IMR-90 (cell line): ENCODE results near the gene PTPMT1. TPM values are rescaled to one million over a fixed set of nuclear protein-coding genes. Genes with fewer than 3 reads are reported as not detected.

Source experiments
- ATAC-seq: fragments of 200-7000 bp; cut with Tn5 transposase; 2 replicates; pipeline ENCODE4 v1.9.1; 2020; ENCODE audit warnings: low read depth, mild to moderate bottlenecking, moderate library complexity
- BruUV-seq: library from RNA; stranded (reverse); fragments of 400-500 nt; replicated peaks from 2 replicates; lab custom pipeline; 2021; lab: Mats Ljungman, UMichigan
- CTCF ChIA-PET: fragments of 300-600 bp; formaldehyde crosslinking; extraction: SDS; loops from one replicate; lab custom pipeline; 2021; ENCODE audit warnings: antibody characterized with exemption; lab: Yijun Ruan, JAX
- POLR2A ChIA-PET: fragments of 300-600 bp; sonication (Branson Sonifier 250); formaldehyde crosslinking; loops from one replicate; lab custom pipeline; 2022; ENCODE audit warnings: antibody characterized with exemption; ENCODE audit not compliant: unreplicated experiment; lab: Charles Lee
- DNase-seq: peaks from one replicate; pipeline ENCODE4 v3.0.0; 2013
- H2AFZ ChIP-seq: replicated peaks from 2 replicates; pipeline ENCODE3; 2013; ENCODE audit warnings: low read length, mild to moderate bottlenecking; ENCODE audit not compliant: poor library complexity
- H2AK5ac ChIP-seq: 2 replicates; pipeline ENCODE4 v1.6.1; 2013; ENCODE audit warnings: low read depth, low read length, inconsistent platforms
- H2AK9ac ChIP-seq: replicated peaks from 2 replicates; pipeline ENCODE3; 2013; ENCODE audit warnings: mild to moderate bottlenecking, low read depth, low read length, moderate library complexity; ENCODE audit not compliant: poor library complexity
- H2BK120ac ChIP-seq: 2 replicates; pipeline ENCODE4 v1.6.1; 2013; ENCODE audit warnings: low read depth, low read length, inconsistent platforms
- H2BK15ac ChIP-seq: 3 replicates; pipeline ENCODE4 v1.6.1; 2013; ENCODE audit warnings: low read depth, low read length, inconsistent platforms
- H2BK20ac ChIP-seq: 2 replicates; pipeline ENCODE4 v1.6.1; 2013; ENCODE audit warnings: low read depth, mild to moderate bottlenecking, inconsistent platforms, low read length, moderate library complexity
- H2BK5ac ChIP-seq: 2 replicates; pipeline ENCODE4 v1.6.1; 2013; ENCODE audit warnings: mild to moderate bottlenecking, low read depth, low read length, inconsistent platforms; ENCODE audit not compliant: poor library complexity, severe bottlenecking
- H3K14ac ChIP-seq: replicated peaks from 2 replicates; pipeline ENCODE4 v1.6.1; 2013; ENCODE audit warnings: low read depth, low read length, inconsistent platforms
- H3K18ac ChIP-seq: 2 replicates; pipeline ENCODE4 v1.6.1; 2013; ENCODE audit warnings: low read depth, low read length, control low read depth
- H3K23ac ChIP-seq: 2 replicates; pipeline ENCODE4 v1.6.1; 2013; ENCODE audit warnings: low read depth, low read length, inconsistent platforms
- H3K27ac ChIP-seq: 2 replicates; pipeline ENCODE4 v1.5.1; 2013; ENCODE audit warnings: mild to moderate bottlenecking, control low read depth, low read length; ENCODE audit not compliant: insufficient read depth
- H3K27me3 ChIP-seq: 2 replicates; pipeline ENCODE4 v1.6.1; 2013; ENCODE audit warnings: low read length; ENCODE audit not compliant: control insufficient read depth, insufficient read depth
- H3K36me3 ChIP-seq: 2 replicates; pipeline ENCODE4 v1.6.1; 2013; ENCODE audit warnings: low read length, mixed read lengths; ENCODE audit not compliant: control insufficient read depth, insufficient read depth
- H3K4ac ChIP-seq: 2 replicates; pipeline ENCODE4 v1.6.1; 2013; ENCODE audit warnings: low read depth, low read length, inconsistent platforms
- H3K4me1 ChIP-seq: 2 replicates; pipeline ENCODE4 v1.6.1; 2013; ENCODE audit warnings: low read length, mixed read lengths; ENCODE audit not compliant: control insufficient read depth, insufficient read depth
- H3K4me2 ChIP-seq: 2 replicates; pipeline ENCODE4 v1.6.1; 2013; ENCODE audit warnings: low read depth, mild to moderate bottlenecking, control low read depth, low read length, moderate library complexity
- H3K4me3 ChIP-seq: 2 replicates; pipeline ENCODE4 v1.5.1; 2013; ENCODE audit warnings: low read depth, mild to moderate bottlenecking, control low read depth, low read length, moderate library complexity; ENCODE audit not compliant: insufficient read depth
- H3K56ac ChIP-seq: 2 replicates; pipeline ENCODE4 v1.6.1; 2013; ENCODE audit warnings: low read length, inconsistent platforms; ENCODE audit not compliant: insufficient read depth; ENCODE audit errors: extremely low read depth
- H3K79me1 ChIP-seq, 2 experiments: 2 replicates each; pipeline ENCODE4 v1.6.1; 2013; ENCODE audit warnings: low read length in 2 of 2, inconsistent platforms in 1 of 2, low read depth in 1 of 2
- H3K9ac ChIP-seq: 2 replicates; pipeline ENCODE4 v1.6.1; 2013; ENCODE audit warnings: low read depth, low read length, control low read depth
- H3K9me1 ChIP-seq: 2 replicates; pipeline ENCODE4 v1.6.1; 2013; ENCODE audit warnings: low read length, inconsistent platforms; ENCODE audit not compliant: insufficient read depth
- H3K9me3 ChIP-seq: 2 replicates; pipeline ENCODE4 v1.6.1; 2013; ENCODE audit warnings: low read length; ENCODE audit not compliant: control insufficient read depth, insufficient read depth
- H4K20me1 ChIP-seq: 2 replicates; pipeline ENCODE4 v1.6.1; 2013; ENCODE audit warnings: low read length, inconsistent platforms; ENCODE audit not compliant: insufficient read depth
- H4K5ac ChIP-seq: 2 replicates; pipeline ENCODE4 v1.6.1; 2013; ENCODE audit warnings: mild to moderate bottlenecking, low read depth, low read length, control low read depth
- H4K8ac ChIP-seq, 2 experiments: 2 replicates each; pipeline ENCODE4 v1.6.1; 2013; ENCODE audit warnings: low read depth in 2 of 2, low read length in 2 of 2, control low read depth in 1 of 2, inconsistent platforms in 1 of 2
- H4K91ac ChIP-seq: 2 replicates; pipeline ENCODE4 v1.6.1; 2013; ENCODE audit warnings: low read depth, low read length, inconsistent platforms; ENCODE audit not compliant: insufficient read depth
- BHLHE40 ChIP-seq: fragments of 150-350 bp; IDR thresholded peaks from 2 replicates; pipeline ENCODE4 v1.6.1; 2016; ENCODE audit warnings: mild to moderate bottlenecking, low read depth, low read length
- CEBPB ChIP-seq: IDR thresholded peaks from 2 replicates; pipeline ENCODE4 v1.6.1; 2012; ENCODE audit warnings: low read depth, low read length, improper control_type of control experiment
- CHD1 ChIP-seq: IDR thresholded peaks from 2 replicates; pipeline ENCODE4 v1.6.1; 2012; ENCODE audit warnings: low read depth, low read length, improper control_type of control experiment
- MAFK ChIP-seq: IDR thresholded peaks from 2 replicates; pipeline ENCODE4 v1.6.1; 2012; ENCODE audit warnings: low read depth, low read length, improper control_type of control experiment
- MAZ ChIP-seq: IDR thresholded peaks from 2 replicates; pipeline ENCODE4 v1.6.1; 2012; ENCODE audit warnings: low read depth, mild to moderate bottlenecking, low read length, improper control_type of control experiment, moderate library complexity, borderline replicate concordance
- MXI1 ChIP-seq: IDR thresholded peaks from 2 replicates; pipeline ENCODE4 v1.6.1; 2012; ENCODE audit warnings: low read depth, mild to moderate bottlenecking, low read length, moderate library complexity, borderline replicate concordance
- POLR2A ChIP-seq: IDR thresholded peaks from 2 replicates; pipeline ENCODE4 v1.6.1; 2012; ENCODE audit warnings: mild to moderate bottlenecking, low read depth, low read length
- RAD21 ChIP-seq: IDR thresholded peaks from 2 replicates; pipeline ENCODE4 v1.6.1; 2012; ENCODE audit warnings: low read length, improper control_type of control experiment
- RCOR1 ChIP-seq: IDR thresholded peaks from 2 replicates; pipeline ENCODE4 v1.6.1; 2012; ENCODE audit warnings: mild to moderate bottlenecking, low read length, improper control_type of control experiment; ENCODE audit not compliant: insufficient replicate concordance
- RFX5 ChIP-seq: IDR thresholded peaks from 2 replicates; pipeline ENCODE4 v1.8.0; 2012; ENCODE audit warnings: low read depth, mild to moderate bottlenecking, low read length, moderate library complexity
- SMC3 ChIP-seq: fragments of 150-350 bp; IDR thresholded peaks from 2 replicates; pipeline ENCODE4 v1.6.1; 2016; ENCODE audit warnings: low read depth, mild to moderate bottlenecking, antibody characterized with exemption, low read length, moderate library complexity
- WGBS, 2 experiments: methylation state at CpG; one replicate each; pipeline versions ENCODE4 v1.1.5 to v1.1.7; 2013; ENCODE audit warnings: missing lambda C conversion rate in 2 of 2; ENCODE audit not compliant: insufficient read length in 1 of 2; ENCODE audit errors: extremely low coverage in 2 of 2; 5-methylcytosine and 5-hydroxymethylcytosine counted together
- dilution Hi-C: fragments of 300-500 bp; cut with HindIII; formaldehyde crosslinking; loops from one replicate; pipeline ENCODE4 v1.14.3; 2018; ENCODE audit warnings: low sequenced_read_pairs; ENCODE audit not compliant: unreplicated experiment
- in situ Hi-C: fragments of 300-500 bp; cut with MboI; formaldehyde crosslinking; loops from 3 replicates; pipeline ENCODE4 v1.14.3; 2019; ENCODE audit warnings: low sequenced_read_pairs, inconsistent platforms, mixed read lengths
- intact Hi-C: fragments of 100-400 bp; cut with micrococcal nuclease; formaldehyde crosslinking; loops from 2 replicates; pipeline ENCODE4 v1.10.0; 2022
- polyA plus RNA-seq, 3 experiments: library from polyadenylated mRNA; depleted of rRNA; stranded (reverse); fragments of >200 nt; gene quantifications; 2 replicates each; pipeline ENCODE4 v1.2.3, GENCODE V29; 2012; ENCODE audit warnings: low replicate concordance in 1 of 3
- total RNA-seq: library from RNA; depleted of rRNA; stranded (reverse); fragments of >200 nt; gene quantifications from 2 replicates; pipeline ENCODE4 v1.2.3, GENCODE V29; 2012
- TF ChIP-seq, protein P1 (sequence below): fragments of 150-350 bp; IDR thresholded peaks from 2 replicates; pipeline ENCODE4 v1.6.1; 2017; ENCODE audit warnings: mild to moderate bottlenecking, antibody characterized with exemption, low read length, low read depth

The PTPMT1 gene
- total and polyA plus RNA-seq, 2 of the 4 experiments (the other 2 are of a cell fraction): 51.6 to 55.0 TPM

GRCh38 chr11:47571357-47571729 lies 5.9 kb downstream of the PTPMT1 start:
- Histone ChIP-seq H4K8ac (no peak overlapping the region), H4K20me1 (peaks cover 13% of the 10 kb centered on the region; the same call in 1 of the 2 replicates), H3K79me1 (peaks cover 28 to 60% of the 10 kb centered on the region in 2 experiments), H2AK9ac (no peak overlapping the region), H2BK15ac (no peak overlapping the region), H3K4me1 (peaks cover 6% of the 10 kb centered on the region), H2BK120ac (no peak overlapping the region), H3K9ac (no peak overlapping the region), H3K36me3 (peaks cover 28% of the 10 kb centered on the region), H3K9me1 (peaks cover 9% of the 10 kb centered on the region), H2BK20ac (no peak overlapping the region), H3K18ac (no peak overlapping the region), H2AFZ (no peak overlapping the region), H3K4ac (no peak overlapping the region), H4K91ac (no peak overlapping the region), H3K14ac (no peak overlapping the region), H2BK5ac (no peak overlapping the region), H3K27ac (no peak overlapping the region), H3K4me3 (no peak overlapping the region), H3K27me3 (no peaks in the 10 kb centered on the region), H4K5ac (no peak overlapping the region), H2AK5ac (no peak overlapping the region), H3K9me3 (no peaks in the 10 kb centered on the region), H3K23ac (no peak overlapping the region), H3K56ac (no peak overlapping the region), H3K4me2 (no peak overlapping the region)
- intact Hi-C loops: no loop called here
- dilution Hi-C loops: no loop called here
- ATAC-seq: no peak
- TF ChIP-seq RAD21 (no peak), MXI1 (no peak), CEBPB (no peak), RCOR1 (no peak), CHD1 (no peak), POLR2A (no peak), BHLHE40 (no peak), SMC3 (no peak), MAFK (no peak), MAZ (no peak), RFX5 (no peak)
- TF ChIP-seq, protein P1, sequence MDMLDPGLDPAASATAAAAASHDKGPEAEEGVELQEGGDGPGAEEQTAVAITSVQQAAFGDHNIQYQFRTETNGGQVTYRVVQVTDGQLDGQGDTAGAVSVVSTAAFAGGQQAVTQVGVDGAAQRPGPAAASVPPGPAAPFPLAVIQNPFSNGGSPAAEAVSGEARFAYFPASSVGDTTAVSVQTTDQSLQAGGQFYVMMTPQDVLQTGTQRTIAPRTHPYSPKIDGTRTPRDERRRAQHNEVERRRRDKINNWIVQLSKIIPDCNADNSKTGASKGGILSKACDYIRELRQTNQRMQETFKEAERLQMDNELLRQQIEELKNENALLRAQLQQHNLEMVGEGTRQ: no peak
- DNase-seq: no peak
- ChIA-PET POLR2A (no interaction called here), CTCF (no interaction called here)
- 100% methylated on average over 2 of the region's 4 CpGs; no CpG with 5 or more reads in 1 of the 2 experiments for WGBS, 2 experiments
- no TSS peak for BruUV-seq
- in situ Hi-C loops: no loop called here
